ENCODE results near the gene ARHGAP24.

DNA sequence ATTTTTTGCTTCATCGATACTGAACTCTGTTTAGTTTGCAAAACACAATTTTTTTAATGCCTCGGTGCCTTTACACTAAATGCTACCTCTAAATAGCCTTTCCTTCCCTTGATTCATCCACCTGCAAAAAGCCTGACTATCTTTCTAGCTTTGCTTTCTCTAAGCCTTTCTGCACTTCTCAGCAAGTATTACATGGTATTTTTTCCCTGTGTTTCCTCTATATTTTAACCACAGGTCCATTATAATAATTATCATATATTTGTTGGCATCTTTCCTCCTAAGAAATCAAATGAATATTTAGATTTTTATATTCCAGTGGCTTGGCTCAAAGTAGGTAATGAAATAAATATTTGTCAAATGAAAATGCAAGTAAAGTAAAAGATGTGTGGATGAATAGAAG is 196.2 kb downstream of the ARHGAP24 start:
- no peak for TF ChIP-seq CTCF (IDR thresholded peaks at IDR 0.05)
- no peak for TF ChIP-seq POLR2A (IDR thresholded peaks at IDR 0.05)

Measured in breast epithelium (tissue), 3 donors.